ENCODE data around the gene SLC38A4.

SLC38A4 gene

GRCh38 chr12:46794593-46795190 is 31.1 kb downstream of the SLC38A4 start:
- Histone ChIP-seq H3K4me3 (no peak overlapping the region), H3K9me3 (no peaks in the 10 kb centered on the region), H3K27ac (no peak overlapping the region), H3K27me3 (no peaks in the 10 kb centered on the region), H3K4me1 (no peaks in the 10 kb centered on the region), H3K36me3 (no peaks in the 10 kb centered on the region)
- no peak for DNase-seq
- intact Hi-C loops (cut with DNase I; ENCODE audit: low total_unique reads) = no loop called here
- TF ChIP-seq, protein P1, sequence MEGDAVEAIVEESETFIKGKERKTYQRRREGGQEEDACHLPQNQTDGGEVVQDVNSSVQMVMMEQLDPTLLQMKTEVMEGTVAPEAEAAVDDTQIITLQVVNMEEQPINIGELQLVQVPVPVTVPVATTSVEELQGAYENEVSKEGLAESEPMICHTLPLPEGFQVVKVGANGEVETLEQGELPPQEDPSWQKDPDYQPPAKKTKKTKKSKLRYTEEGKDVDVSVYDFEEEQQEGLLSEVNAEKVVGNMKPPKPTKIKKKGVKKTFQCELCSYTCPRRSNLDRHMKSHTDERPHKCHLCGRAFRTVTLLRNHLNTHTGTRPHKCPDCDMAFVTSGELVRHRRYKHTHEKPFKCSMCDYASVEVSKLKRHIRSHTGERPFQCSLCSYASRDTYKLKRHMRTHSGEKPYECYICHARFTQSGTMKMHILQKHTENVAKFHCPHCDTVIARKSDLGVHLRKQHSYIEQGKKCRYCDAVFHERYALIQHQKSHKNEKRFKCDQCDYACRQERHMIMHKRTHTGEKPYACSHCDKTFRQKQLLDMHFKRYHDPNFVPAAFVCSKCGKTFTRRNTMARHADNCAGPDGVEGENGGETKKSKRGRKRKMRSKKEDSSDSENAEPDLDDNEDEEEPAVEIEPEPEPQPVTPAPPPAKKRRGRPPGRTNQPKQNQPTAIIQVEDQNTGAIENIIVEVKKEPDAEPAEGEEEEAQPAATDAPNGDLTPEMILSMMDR (IDR thresholded peaks at IDR 0.05) = no peak

GRCh38 chr12:46792925-46793324 is 32.9 kb downstream of the SLC38A4 start:
- no peaks in the 10 kb centered on the region for H3K9me3 ChIP-seq
- no peaks in the 10 kb centered on the region for H3K4me1 ChIP-seq
- no peaks in the 10 kb centered on the region for H3K27me3 ChIP-seq
- H3K4me3 ChIP-seq = no peak overlapping the region
- H3K36me3 ChIP-seq = no peaks in the 10 kb centered on the region
- no peak overlapping the region for H3K27ac ChIP-seq
- intact Hi-C loops (cut with DNase I; ENCODE audit: low total_unique reads) = no loop called here
- DNase-seq = no peak
- TF ChIP-seq, protein P1 (IDR thresholded peaks at IDR 0.05) = no peak

- H3K4me1 ChIP-seq = peaks cover 0 to 2% (median 0%) of the 10 kb centered on the region in 4 donors
- no peaks in the 10 kb centered on the region for H3K36me3 ChIP-seq
- no peak overlapping the region for H3K4me3 ChIP-seq
- no peaks in the 10 kb centered on the region for H3K9me3 ChIP-seq
- no peak overlapping the region for H3K27ac ChIP-seq
- intact Hi-C loops (cut with DNase I; ENCODE audit: low total_unique reads) = loop anchor here (2.0 kb wide), 1 partner anchor 19 kb away; no protein-coding TSS in a partner anchor
- no peak for DNase-seq
- no peaks in the 10 kb centered on the region for H3K27me3 ChIP-seq
- TF ChIP-seq, protein P1 (IDR thresholded peaks at IDR 0.05) = no peak
These were observed 35.7 kb downstream of the SLC38A4 start for GRCh38 chr12:46790066-46790465.

DNA sequence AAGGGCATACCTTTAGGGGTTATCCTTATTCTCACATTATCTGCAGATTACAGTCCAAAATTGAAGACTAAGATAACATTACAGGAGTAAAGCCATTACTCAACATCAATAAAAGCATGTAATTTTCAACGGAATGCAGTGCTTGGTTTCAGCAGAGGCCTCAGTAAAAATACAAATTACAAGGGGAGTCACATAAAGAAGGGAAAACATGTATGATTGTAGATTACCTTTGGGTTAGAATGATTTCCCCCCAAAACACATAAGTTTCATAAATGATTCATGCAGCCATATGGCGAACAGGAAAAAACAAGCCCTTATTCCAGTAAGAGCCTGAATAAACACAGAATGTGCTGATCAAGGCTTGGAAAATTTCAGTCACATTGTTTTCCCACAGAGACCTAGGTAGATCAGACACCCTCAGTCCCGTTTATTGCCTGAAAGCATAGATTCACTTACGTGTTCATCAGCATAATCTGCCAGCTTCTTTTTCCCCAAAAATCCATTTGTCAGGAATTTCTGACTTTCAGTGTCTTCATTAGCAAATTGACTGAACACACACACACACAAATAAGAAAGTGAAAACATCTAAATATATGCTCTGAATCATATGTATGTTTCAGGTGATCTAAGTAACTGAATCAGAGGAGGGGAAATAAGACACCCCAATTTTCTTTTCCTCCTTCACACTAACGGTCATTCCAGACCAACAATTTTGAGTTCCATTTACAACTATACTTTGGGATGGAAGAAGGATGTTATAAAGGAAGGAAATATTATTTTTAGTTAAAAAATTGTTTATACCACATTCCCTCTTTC is 37.5 kb downstream of the SLC38A4 start:
- TF ChIP-seq, protein P1 (IDR thresholded peaks at IDR 0.05) = no peak
- intact Hi-C loops (cut with DNase I; ENCODE audit: low total_unique reads) = no loop called here
- Histone ChIP-seq H3K36me3 (no peaks in the 10 kb centered on the region), H3K27me3 (no peaks in the 10 kb centered on the region), H3K27ac (no peak overlapping the region), H3K4me3 (no peak overlapping the region), H3K9me3 (no peaks in the 10 kb centered on the region), H3K4me1 (peaks cover 0 to 8% (median 2%) of the 10 kb centered on the region in 4 donors)
- DNase-seq = no peak

DNA sequence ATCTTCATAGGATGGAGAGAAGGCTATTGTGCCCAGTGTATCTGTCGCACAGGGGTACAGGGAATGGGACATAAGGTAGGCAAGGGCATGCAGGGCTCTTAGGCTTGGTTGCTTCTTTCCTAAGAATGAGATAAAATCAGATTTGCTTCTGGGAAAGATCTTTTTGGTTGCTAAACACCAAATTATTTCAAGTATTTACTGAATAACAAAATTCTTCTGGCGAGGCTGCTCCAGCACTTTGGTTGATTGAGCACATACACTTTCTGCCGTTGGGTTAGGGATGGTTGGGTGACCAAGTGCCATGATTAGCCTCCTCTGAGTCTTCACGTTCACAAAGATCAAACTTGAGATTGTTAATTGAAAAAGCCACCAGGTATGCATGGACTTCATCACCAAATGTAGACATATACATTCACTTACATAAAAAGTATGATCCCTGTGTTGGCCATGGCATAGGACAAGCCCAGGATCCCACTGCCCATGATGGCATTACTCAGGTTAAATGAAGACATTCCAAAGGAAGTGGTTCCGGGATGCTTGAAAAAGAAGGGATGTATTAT is 38.2 kb downstream of the SLC38A4 start:
- no peaks in the 10 kb centered on the region for H3K36me3 ChIP-seq
- H3K27ac ChIP-seq = no peak overlapping the region
- no peaks in the 10 kb centered on the region for H3K27me3 ChIP-seq
- peaks cover 0 to 8% (median 2%) of the 10 kb centered on the region in 4 donors for H3K4me1 ChIP-seq
- no peak overlapping the region for H3K4me3 ChIP-seq
- TF ChIP-seq, protein P1 (IDR thresholded peaks at IDR 0.05) = no peak
- DNase-seq = no peak
- intact Hi-C loops (cut with DNase I; ENCODE audit: low total_unique reads) = no loop called here
- H3K9me3 ChIP-seq = no peaks in the 10 kb centered on the region
